ENCODE data around the gene ARID3B.

Gene ARID3B

GRCh38 chr15:74564182-74564581 is 23.2 kb downstream of the ARID3B start:
- no peak overlapping the region for H3K4me3 ChIP-seq (ENCODE audit: control insufficient read depth, low read depth, low read length)
- DNase-seq (ENCODE audit: low read depth): no peak
- no peak for TF ChIP-seq CTCF (conservative IDR thresholded peaks at IDR 0.05; ENCODE audit: control insufficient read depth, insufficient read depth, low read depth, low read length)

DNA sequence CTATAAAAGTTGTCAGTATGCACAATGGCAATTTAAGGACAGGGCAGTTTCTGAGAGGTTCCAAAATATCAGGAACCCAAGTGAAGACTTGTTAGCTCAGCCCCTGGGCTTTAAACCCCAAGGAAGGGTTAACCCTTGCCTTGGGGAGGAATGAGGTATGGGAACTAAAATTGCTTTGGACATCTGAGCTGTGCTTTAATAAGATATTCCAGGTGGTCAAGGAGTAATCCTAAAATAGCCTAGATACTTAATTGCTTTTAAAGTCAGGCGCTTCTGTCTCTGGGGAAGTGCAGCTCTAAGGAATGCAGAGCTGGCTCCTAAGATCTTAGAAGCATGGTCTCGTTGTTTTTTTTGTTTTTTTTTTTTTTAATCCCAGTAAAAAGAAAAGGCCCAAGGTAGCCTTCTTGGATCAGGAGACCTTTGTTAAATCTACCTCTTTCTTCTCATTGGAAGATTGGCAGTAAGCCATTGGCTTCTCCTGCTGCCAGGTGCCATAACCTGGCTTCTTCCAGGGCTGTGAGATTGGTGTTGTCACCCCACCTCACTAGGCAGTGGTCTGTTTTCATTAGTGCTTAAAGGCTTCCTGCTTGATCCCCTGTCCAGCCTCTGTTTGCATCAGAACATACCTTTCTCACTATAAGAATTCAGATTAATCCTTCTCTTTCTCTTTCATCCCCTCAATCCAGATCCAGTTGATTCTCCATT is 24.5 kb downstream of the ARID3B start:
- no peak overlapping the region for H3K4me3 ChIP-seq (ENCODE audit: control insufficient read depth, low read depth, low read length)
- no peak for DNase-seq (ENCODE audit: low read depth)
- no peak for TF ChIP-seq CTCF (conservative IDR thresholded peaks at IDR 0.05; ENCODE audit: control insufficient read depth, insufficient read depth, low read depth, low read length)

DNA sequence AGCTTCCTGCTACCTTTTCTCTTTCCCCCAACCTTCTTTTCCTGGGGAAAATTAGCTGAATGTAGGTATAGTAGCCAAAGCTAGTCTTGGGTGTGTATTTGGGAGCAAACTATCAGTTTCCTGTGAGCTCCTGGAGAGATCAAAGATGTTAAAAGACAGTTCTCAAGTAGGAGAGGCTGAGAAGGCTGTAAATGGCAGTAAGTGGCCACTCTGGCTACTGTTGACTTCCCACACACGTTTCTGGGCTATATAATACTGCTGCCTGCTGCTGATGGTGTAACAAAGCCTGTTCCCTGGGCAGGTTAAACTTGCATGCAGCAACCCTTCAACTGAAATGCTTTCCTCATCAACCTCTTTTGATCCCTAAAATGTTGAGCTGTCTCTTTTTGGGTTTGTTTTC is 27.6 kb downstream of the ARID3B start:
- no peak for DNase-seq (ENCODE audit: low read depth)
- H3K4me3 ChIP-seq (ENCODE audit: control insufficient read depth, low read depth, low read length): no peak overlapping the region
- TF ChIP-seq CTCF (conservative IDR thresholded peaks at IDR 0.05; ENCODE audit: control insufficient read depth, insufficient read depth, low read depth, low read length): no peak

- H3K4me3 ChIP-seq (ENCODE audit: control insufficient read depth, low read depth, low read length): no peak overlapping the region
- no peak for TF ChIP-seq CTCF (conservative IDR thresholded peaks at IDR 0.05; ENCODE audit: control insufficient read depth, insufficient read depth, low read depth, low read length)
- DNase-seq (ENCODE audit: low read depth): no peak
Observed at GRCh38 chr15:74569731-74570070, 28.7 kb downstream of the ARID3B start.

GRCh38 chr15:74571191-74571590 is 30.2 kb downstream of the ARID3B start:
- no peak for DNase-seq (ENCODE audit: low read depth)
- no peak for TF ChIP-seq CTCF (conservative IDR thresholded peaks at IDR 0.05; ENCODE audit: control insufficient read depth, insufficient read depth, low read depth, low read length)
- H3K4me3 ChIP-seq (ENCODE audit: control insufficient read depth, low read depth, low read length): no peak overlapping the region

DNA sequence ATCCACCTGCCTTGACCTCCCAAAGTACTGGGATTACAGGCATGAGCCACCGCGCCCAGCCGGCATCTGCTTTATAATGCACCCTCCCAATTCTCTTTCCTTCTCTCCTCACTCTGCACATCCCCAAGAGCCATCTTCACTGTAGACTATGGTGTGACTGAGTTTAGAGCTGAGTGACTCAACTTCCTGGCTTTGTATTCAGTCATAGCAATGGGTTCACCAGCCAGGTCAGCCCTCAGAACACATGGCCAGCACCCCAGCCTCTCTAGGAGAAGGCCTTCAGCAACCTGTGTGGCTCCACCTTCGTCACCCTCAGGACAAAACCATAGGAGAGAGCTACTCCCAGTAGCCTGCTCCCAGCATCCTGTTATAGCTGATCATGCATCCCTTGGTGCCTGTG is 33.0 kb downstream of the ARID3B start:
- no peak overlapping the region for H3K4me3 ChIP-seq (ENCODE audit: control insufficient read depth, low read depth, low read length)
- peak; percentile 40 for DNase-seq (ENCODE audit: low read depth)
- no peak for TF ChIP-seq CTCF (conservative IDR thresholded peaks at IDR 0.05; ENCODE audit: control insufficient read depth, insufficient read depth, low read depth, low read length)
